Neuron (in vitro differentiated cells): Measurements from ENCODE around the gene SMARCA4.

Experiments used
- H2AFZ ChIP-seq: one replicate; pipeline ENCODE4 v1.6.1; 2013; ENCODE audit warnings: low read depth, mild to moderate bottlenecking, inconsistent platforms, low read length, moderate library complexity
- H3K27me3 ChIP-seq: one replicate; pipeline ENCODE4 v1.6.1; 2013; ENCODE audit warnings: low read length; ENCODE audit not compliant: insufficient read depth
- H3K36me3 ChIP-seq: one replicate; pipeline ENCODE4 v1.6.1; 2013; ENCODE audit warnings: low read length; ENCODE audit not compliant: insufficient read depth
- H3K4me1 ChIP-seq: one replicate; pipeline ENCODE4 v1.6.1; 2013; ENCODE audit warnings: low read length; ENCODE audit not compliant: insufficient read depth
- H3K4me3 ChIP-seq: 2 replicates; pipeline ENCODE4 v1.5.1; 2013; ENCODE audit warnings: mild to moderate bottlenecking, low read length, moderate library complexity
- H3K9me3 ChIP-seq: one replicate; pipeline ENCODE4 v1.6.1; 2013; ENCODE audit warnings: low read length

Gene SMARCA4

DNA sequence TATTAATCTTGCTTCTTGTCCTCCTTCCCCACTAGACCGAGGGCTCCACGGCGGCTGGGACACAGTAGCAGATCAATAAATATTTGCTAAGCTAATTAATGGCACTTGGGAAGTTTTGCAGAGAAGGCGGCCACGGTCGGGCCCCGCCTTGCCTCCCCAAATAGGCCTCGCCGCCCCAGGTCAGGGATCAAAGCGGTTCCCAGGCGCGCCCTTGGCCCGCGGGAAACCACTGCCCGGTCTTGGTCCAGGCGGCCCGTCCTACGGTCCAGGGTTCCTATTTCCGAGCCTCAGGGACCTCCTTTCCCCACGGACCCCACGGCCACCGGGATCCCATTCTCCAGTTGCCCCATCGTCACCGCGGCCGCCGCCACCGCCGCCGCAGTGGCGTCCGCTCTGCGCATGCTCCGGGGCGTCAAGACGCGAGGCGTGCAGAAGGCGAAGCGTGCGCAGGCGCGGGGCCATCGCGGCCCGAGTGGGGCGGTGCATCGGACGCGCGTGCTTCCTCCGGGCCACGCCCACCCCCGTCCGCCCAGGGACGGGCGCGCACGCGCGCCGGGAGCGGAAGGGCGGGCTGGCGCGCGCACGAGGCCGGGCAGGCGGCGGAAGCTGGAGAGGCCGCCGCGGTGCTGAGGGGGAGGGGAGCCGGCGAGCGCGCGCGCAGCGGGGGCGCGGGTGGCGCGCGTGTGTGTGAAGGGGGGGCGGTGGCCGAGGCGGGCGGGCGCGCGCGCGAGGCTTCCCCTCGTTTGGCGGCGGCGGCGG, at the start of gene SMARCA4:
Gene SMARCA4 (plus strand): TSS at position 717 of the 759 bp plus-strand sequence. CDS start 23,122 bp downstream, outside the sequence.
- no peaks in the 10 kb centered on the region for H3K27me3 ChIP-seq
- peaks cover 8% of the 10 kb centered on the region for H3K4me1 ChIP-seq
- no peaks in the 10 kb centered on the region for H3K9me3 ChIP-seq
- peaks cover 7% of the 10 kb centered on the region for H3K36me3 ChIP-seq
- peak within 1 kb of the TSS; percentile 75 for H2AFZ ChIP-seq
- H3K4me3 ChIP-seq, result peak within 1 kb of the TSS; percentile 100

DNA sequence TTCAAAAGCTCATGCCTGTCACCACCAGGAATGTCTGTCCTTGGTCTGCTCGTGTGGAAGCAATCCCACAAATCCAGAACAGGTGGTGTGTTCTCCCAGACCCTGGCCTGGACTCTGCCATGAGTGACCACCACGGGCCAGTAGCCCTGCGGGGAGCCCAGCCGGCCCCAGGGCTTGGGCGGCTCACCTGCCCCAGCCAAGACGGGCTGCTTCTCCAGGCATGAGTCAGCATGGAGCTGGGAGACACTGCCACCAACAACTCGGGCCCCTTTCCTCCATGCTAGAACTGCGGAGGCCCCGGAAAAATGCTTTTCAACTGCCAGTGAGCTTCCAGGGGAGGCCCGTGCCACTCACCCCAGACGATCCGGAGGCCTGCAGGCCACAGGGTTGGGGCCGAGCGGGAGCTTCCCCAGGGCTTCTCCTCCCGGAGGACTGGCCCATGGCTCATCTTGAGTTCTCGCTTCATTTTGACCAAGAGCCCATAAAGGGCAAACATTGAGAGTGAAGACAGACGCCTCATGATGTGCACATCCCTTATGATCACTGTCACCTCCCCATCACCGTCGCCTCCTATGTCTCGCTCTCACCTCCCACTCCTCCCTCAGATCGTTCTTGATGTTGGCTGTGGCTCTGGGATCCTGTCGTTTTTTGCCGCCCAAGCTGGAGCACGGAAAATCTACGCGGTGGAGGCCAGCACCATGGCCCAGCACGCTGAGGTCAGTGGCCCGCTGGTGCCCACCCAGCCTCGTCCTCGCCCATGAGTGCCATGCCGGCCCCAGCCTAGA, 49.1 kb upstream of the SMARCA4 start:
- H3K36me3 ChIP-seq, result peaks cover 54% of the 10 kb centered on the region

DNA sequence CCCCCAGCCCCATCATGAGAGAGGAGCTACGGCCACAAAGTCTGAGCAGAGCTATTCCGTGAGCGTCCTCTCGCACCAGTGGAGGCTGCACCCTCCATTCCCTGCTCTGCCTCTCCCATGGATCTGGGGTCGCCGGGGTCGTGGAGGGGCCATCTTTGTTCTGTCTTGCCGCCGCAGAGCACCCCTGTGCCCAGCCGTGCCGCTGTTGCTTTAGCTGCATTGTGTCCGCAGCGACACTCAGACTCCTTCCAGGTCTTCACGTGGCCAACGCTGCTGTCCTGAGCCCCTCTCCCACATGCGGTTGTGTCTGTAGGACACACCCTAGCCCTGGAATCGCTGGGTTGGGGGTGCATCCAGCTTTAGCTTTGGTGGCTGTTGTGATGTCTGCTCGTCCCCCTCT, 48.2 kb upstream of the SMARCA4 start:
- no peak overlapping the region for H2AFZ ChIP-seq
- H3K27me3 ChIP-seq, result no peaks in the 10 kb centered on the region
- no peaks in the 10 kb centered on the region for H3K9me3 ChIP-seq
- H3K4me3 ChIP-seq, result no peak overlapping the region
- H3K4me1 ChIP-seq, result no peaks in the 10 kb centered on the region
- H3K36me3 ChIP-seq, result peaks cover 54% of the 10 kb centered on the region

More for the DNA sequence above, 49.1 kb upstream of the SMARCA4 start:
- Histone ChIP-seq H3K27me3 (no peaks in the 10 kb centered on the region), H3K9me3 (no peaks in the 10 kb centered on the region), H3K4me3 (no peak overlapping the region), H3K4me1 (no peaks in the 10 kb centered on the region), H2AFZ (no peak overlapping the region)

DNA sequence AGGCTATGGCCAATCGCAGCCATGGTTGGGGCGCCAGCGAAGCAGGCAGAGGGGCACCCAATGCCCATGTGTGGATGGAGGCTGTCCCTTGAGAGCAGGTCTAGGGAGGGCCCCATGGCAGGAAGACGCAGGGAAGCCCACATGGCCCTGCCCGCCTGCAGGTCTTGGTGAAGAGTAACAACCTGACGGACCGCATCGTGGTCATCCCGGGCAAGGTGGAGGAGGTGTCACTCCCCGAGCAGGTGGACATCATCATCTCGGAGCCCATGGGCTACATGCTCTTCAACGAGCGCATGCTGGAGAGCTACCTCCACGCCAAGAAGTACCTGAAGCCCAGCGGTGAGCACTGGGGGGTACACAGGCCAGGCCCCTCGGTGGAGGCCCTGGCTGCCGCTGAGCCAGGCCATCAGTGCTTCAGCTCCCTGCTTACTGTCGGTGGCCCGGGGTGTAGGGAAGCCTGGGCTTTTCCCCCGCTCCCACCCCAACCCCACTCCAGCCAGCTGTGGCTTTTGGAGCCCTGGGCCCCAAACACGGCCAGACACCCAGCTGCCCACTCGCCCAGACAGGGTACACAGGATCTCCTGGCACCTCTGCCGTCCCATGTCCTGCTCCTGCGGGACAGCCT, 47.0 kb upstream of the SMARCA4 start:
- H3K27me3 ChIP-seq, result no peaks in the 10 kb centered on the region
- H2AFZ ChIP-seq, result no peak overlapping the region
- H3K9me3 ChIP-seq, result no peaks in the 10 kb centered on the region
- peaks cover 44% of the 10 kb centered on the region for H3K36me3 ChIP-seq
- no peak overlapping the region for H3K4me3 ChIP-seq
- H3K4me1 ChIP-seq, result no peaks in the 10 kb centered on the region

DNA sequence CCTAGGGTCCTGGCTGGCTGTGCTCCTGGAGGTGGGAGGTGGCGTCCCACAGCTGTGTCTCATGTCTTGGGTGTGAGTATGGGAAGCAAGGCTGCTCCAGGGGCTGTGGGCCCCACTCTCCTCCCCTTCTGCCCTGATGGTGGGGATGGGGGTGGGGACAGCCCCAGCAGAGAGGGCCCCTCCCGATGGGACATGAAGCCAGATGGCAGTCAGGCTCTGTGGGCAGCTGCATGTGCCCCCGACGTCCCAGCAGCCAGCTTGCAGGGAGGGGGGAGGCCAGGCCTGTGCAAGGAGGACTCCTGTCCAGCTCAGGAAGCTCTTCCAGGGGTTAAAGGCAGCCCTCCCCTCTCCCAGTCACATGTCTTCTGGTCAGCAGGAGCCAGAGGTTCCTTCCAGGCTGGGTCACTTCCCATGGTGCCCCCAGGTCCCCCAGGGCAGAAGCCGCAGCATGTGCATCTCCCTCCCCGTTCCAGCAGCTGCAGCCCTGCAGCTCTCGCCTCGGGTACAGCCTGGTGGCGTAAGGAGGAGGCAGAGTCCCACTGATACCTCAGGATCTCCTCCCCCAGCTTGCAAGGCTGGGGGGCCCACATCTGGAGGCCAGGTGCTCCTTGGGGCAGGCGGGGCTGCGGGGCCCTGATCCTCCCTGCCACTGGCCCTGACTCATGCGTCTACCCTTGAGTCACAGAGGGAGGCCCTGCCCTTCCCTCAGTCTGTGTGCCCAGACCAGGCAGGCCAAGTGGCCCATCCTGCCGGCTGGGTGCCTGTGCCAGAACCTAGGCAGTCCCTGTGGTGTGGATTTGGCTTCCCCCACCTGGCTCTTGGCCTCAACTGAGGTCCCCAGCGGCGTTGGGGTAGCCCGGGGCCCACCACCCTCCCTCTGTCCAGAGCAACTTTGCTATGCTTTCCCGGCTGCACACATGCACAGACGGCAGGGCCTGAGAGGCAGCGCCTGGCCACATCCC, 45.4 kb upstream of the SMARCA4 start:
- Histone ChIP-seq H3K36me3 (peaks cover 51% of the 10 kb centered on the region), H3K9me3 (no peaks in the 10 kb centered on the region), H3K4me1 (no peaks in the 10 kb centered on the region), H3K4me3 (no peak overlapping the region), H3K27me3 (no peaks in the 10 kb centered on the region), H2AFZ (no peak overlapping the region)

DNA sequence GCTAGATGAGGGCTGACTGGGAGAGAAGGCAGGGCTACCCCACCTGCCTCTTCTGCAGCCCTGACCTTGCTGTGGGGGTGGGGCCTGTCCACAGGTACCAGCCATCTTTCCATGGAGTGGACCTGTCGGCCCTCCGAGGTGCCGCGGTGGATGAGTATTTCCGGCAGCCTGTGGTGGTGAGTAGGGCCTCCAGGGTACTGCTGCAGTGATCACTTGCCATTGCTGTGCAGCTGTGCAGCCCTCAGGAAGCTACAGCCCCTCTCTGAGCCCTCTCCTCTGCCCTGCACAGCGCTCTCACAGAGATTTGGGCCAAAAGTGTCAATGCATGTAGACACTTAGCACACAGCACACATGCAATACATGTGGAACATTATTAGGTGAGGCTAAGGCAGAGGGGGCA, 44.2 kb upstream of the SMARCA4 start:
- H3K27me3 ChIP-seq, result no peaks in the 10 kb centered on the region
- H3K4me1 ChIP-seq, result no peaks in the 10 kb centered on the region
- H3K4me3 ChIP-seq, result no peak overlapping the region
- peaks cover 52% of the 10 kb centered on the region for H3K36me3 ChIP-seq
- H3K9me3 ChIP-seq, result no peaks in the 10 kb centered on the region
- H2AFZ ChIP-seq, result no peak overlapping the region

DNA sequence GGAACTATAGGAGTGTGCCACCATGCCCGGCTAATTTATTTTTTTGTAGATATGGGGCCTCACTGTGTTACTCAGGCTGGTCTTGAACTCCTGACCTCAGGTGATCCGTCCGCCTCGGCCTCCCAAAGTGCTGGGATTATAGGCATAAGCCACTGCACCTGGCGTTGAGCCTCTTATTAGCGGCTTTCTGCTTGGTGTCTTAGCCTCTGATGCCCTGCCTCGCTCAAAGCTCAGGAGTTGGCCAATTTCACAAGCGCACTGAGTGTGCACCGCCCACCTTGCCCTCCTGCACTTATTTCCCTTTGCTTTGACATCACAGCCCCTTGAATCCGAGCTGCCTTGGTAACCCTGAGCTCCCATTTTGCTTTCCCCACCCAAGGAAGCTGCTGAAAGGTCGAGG, 42.5 kb upstream of the SMARCA4 start:
- Histone ChIP-seq H3K36me3 (peaks cover 50% of the 10 kb centered on the region), H3K4me3 (no peak overlapping the region), H3K27me3 (no peaks in the 10 kb centered on the region), H3K9me3 (no peaks in the 10 kb centered on the region), H2AFZ (no peak overlapping the region), H3K4me1 (no peaks in the 10 kb centered on the region)

DNA sequence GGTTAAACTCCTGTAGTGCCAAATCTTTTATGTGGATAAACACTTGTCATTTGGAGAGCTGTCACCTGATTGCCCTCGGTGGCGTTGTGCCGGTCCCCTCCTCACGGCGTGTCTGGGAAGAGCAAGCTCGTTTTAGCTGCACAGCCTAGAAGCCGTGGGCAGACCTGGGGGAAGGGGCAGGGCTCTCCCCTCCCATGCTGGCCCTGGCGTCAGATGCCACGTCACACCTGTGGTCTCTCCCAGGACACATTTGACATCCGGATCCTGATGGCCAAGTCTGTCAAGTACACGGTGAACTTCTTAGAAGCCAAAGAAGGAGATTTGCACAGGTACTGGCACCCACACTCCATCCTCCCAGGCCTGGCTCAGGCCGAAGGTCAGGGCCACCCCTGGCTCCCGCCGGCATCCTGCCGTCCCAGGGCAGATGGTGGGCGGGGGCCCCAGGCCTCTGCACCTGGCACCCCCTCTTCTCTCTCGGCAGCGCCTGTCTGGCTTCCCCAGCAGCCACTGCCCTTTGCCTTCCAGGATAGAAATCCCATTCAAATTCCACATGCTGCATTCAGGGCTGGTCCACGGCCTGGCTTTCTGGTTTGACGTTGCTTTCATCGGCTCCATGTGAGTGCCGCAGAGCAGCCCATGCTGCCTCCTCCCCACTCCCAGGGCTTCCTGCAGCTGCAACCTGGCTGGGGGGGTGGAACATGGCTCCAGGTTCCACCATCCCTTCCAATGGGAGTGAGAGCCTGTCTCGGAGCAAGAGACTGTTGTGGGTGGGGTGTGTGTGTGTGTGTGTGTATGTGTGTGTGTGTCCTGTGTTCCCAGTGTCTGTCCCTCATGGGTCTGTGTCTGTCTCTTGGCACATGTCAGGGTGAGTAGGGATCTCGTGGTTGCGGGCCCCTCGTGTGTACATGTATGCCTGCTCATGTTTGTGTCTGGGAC, 41.2 kb upstream of the SMARCA4 start:
- H2AFZ ChIP-seq, result no peak overlapping the region
- no peak overlapping the region for H3K4me3 ChIP-seq
- H3K9me3 ChIP-seq, result no peaks in the 10 kb centered on the region
- peaks cover 48% of the 10 kb centered on the region for H3K36me3 ChIP-seq
- no peaks in the 10 kb centered on the region for H3K27me3 ChIP-seq
- H3K4me1 ChIP-seq, result no peaks in the 10 kb centered on the region

DNA sequence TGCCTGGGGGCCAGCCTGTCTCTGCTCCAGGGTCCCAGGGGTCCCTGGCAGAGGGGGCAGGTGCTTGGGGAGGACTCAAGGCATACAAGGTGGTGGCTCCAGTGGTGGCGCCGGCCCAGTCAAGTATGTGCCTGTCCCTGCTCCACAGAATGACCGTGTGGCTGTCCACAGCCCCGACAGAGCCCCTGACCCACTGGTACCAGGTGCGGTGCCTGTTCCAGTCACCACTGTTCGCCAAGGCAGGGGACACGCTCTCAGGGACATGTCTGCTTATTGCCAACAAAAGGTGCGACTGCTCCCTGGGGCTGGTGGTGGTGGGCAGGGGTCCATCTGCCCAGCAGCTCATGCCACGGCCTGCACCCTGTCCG, 40.6 kb upstream of the SMARCA4 start:
- Histone ChIP-seq H3K4me1 (no peaks in the 10 kb centered on the region), H3K27me3 (no peaks in the 10 kb centered on the region), H3K4me3 (no peak overlapping the region), H3K36me3 (peaks cover 50% of the 10 kb centered on the region), H2AFZ (no peak overlapping the region), H3K9me3 (no peaks in the 10 kb centered on the region)

DNA sequence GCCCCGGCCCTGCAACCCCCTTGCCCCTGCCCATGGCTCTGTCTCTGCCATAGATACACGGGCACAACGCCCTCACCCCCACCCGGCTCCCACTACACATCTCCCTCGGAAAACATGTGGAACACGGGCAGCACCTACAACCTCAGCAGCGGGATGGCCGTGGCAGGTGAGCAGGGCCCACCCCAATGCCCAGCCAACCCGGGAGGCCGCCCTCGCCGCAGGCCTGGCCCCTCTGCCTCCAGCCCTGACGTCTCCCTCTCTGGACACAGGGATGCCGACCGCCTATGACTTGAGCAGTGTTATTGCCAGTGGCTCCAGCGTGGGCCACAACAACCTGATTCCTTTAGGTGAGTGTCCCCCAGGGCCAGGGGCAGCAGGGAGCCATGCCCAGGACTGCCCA, 40.0 kb upstream of the SMARCA4 start:
- Histone ChIP-seq H3K36me3 (peaks cover 48% of the 10 kb centered on the region), H3K27me3 (no peaks in the 10 kb centered on the region), H2AFZ (no peak overlapping the region)

DNA sequence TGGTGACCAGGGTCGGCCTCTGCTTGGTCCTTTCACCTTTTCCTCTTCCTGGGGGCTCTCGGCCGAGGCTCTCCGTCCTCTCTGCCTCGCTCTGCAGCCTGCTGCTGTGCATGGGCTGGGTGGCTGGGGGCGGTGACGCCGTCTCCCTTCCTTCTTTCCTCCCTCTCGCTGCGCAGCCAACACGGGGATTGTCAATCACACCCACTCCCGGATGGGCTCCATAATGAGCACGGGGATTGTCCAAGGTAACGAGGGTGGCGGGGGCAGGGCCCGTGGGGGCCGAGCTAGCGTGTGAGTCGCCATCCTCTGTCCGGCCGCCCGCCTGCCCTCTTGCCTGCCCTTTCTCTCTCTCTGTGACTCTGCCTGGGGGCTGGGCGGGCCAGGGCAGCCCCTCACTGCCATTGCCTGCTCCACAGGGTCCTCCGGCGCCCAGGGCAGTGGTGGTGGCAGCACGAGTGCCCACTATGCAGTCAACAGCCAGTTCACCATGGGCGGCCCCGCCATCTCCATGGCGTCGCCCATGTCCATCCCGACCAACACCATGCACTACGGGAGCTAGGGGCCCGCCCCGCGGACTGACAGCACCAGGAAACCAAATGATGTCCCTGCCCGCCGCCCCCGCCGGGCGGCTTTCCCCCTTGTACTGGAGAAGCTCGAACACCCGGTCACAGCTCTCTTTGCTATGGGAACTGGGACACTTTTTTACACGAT, 39.5 kb upstream of the SMARCA4 start:
- no peaks in the 10 kb centered on the region for H3K4me1 ChIP-seq
- no peak overlapping the region for H2AFZ ChIP-seq
- H3K4me3 ChIP-seq, result no peak overlapping the region
- H3K9me3 ChIP-seq, result no peaks in the 10 kb centered on the region
- no peaks in the 10 kb centered on the region for H3K27me3 ChIP-seq
- H3K36me3 ChIP-seq, result peaks cover 43% of the 10 kb centered on the region

More for the DNA sequence above, 40.0 kb upstream of the SMARCA4 start:
- no peaks in the 10 kb centered on the region for H3K4me1 ChIP-seq
- H3K9me3 ChIP-seq, result no peaks in the 10 kb centered on the region
- H3K4me3 ChIP-seq, result no peak overlapping the region
